IMR-90 (cell line): ENCODE measurements around the gene ING5.

Source experiments
- BHLHE40 ChIP-seq: fragments of 150-350 bp; IDR thresholded peaks from 2 replicates; pipeline ENCODE4 v1.6.1; 2016; ENCODE audit warnings: mild to moderate bottlenecking, low read depth, low read length
- CEBPB ChIP-seq: IDR thresholded peaks from 2 replicates; pipeline ENCODE4 v1.6.1; 2012; ENCODE audit warnings: low read depth, low read length, improper control_type of control experiment
- CHD1 ChIP-seq: IDR thresholded peaks from 2 replicates; pipeline ENCODE4 v1.6.1; 2012; ENCODE audit warnings: low read depth, low read length, improper control_type of control experiment
- ELK1 ChIP-seq: fragments of 150-350 bp; IDR thresholded peaks from 2 replicates; pipeline ENCODE4 v1.6.1; 2016; ENCODE audit warnings: low read depth, mild to moderate bottlenecking, low read length, moderate library complexity, borderline replicate concordance
- MAFK ChIP-seq: IDR thresholded peaks from 2 replicates; pipeline ENCODE4 v1.6.1; 2012; ENCODE audit warnings: low read depth, low read length, improper control_type of control experiment
- MXI1 ChIP-seq: IDR thresholded peaks from 2 replicates; pipeline ENCODE4 v1.6.1; 2012; ENCODE audit warnings: low read depth, mild to moderate bottlenecking, low read length, moderate library complexity, borderline replicate concordance
- NFE2L2 ChIP-seq: fragments of 150-350 bp; IDR thresholded peaks from 2 replicates; pipeline ENCODE4 v1.6.1; 2016; ENCODE audit warnings: low read depth, mild to moderate bottlenecking, low read length
- POLR2A ChIP-seq: IDR thresholded peaks from 2 replicates; pipeline ENCODE4 v1.6.1; 2012; ENCODE audit warnings: mild to moderate bottlenecking, low read depth, low read length
- RAD21 ChIP-seq: IDR thresholded peaks from 2 replicates; pipeline ENCODE4 v1.6.1; 2012; ENCODE audit warnings: low read length, improper control_type of control experiment
- RCOR1 ChIP-seq: IDR thresholded peaks from 2 replicates; pipeline ENCODE4 v1.6.1; 2012; ENCODE audit warnings: mild to moderate bottlenecking, low read length, improper control_type of control experiment; ENCODE audit not compliant: insufficient replicate concordance
- RFX5 ChIP-seq: IDR thresholded peaks from 2 replicates; pipeline ENCODE4 v1.8.0; 2012; ENCODE audit warnings: low read depth, mild to moderate bottlenecking, low read length, moderate library complexity
- SMC3 ChIP-seq: fragments of 150-350 bp; IDR thresholded peaks from 2 replicates; pipeline ENCODE4 v1.6.1; 2016; ENCODE audit warnings: low read depth, mild to moderate bottlenecking, antibody characterized with exemption, low read length, moderate library complexity
- USF2 ChIP-seq: fragments of 150-350 bp; IDR thresholded peaks from 2 replicates; pipeline ENCODE4 v1.6.1; 2017; ENCODE audit warnings: mild to moderate bottlenecking, antibody characterized with exemption, low read length, low read depth
- TF ChIP-seq, protein P1 (sequence below): conservative IDR thresholded peaks from 2 replicates; pipeline ENCODE4 v1.5.1; 2012; ENCODE audit warnings: mild to moderate bottlenecking, low read depth, low read length, improper control_type of control experiment

GRCh38 chr2:241734208-241734466 lies 32.3 kb downstream of the ING5 start:
- TF ChIP-seq, protein P1, sequence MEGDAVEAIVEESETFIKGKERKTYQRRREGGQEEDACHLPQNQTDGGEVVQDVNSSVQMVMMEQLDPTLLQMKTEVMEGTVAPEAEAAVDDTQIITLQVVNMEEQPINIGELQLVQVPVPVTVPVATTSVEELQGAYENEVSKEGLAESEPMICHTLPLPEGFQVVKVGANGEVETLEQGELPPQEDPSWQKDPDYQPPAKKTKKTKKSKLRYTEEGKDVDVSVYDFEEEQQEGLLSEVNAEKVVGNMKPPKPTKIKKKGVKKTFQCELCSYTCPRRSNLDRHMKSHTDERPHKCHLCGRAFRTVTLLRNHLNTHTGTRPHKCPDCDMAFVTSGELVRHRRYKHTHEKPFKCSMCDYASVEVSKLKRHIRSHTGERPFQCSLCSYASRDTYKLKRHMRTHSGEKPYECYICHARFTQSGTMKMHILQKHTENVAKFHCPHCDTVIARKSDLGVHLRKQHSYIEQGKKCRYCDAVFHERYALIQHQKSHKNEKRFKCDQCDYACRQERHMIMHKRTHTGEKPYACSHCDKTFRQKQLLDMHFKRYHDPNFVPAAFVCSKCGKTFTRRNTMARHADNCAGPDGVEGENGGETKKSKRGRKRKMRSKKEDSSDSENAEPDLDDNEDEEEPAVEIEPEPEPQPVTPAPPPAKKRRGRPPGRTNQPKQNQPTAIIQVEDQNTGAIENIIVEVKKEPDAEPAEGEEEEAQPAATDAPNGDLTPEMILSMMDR, result no peak
- TF ChIP-seq CHD1 (no peak), RFX5 (no peak), RAD21 (no peak), RCOR1 (no peak), POLR2A (no peak), MAFK (no peak), SMC3 (no peak), MXI1 (no peak), CEBPB (no peak), NFE2L2 (no peak), BHLHE40 (no peak), ELK1 (no peak), USF2 (no peak)
